ENCODE measurements around the gene C3orf85. TPM values are rescaled to one million over a fixed set of nuclear protein-coding genes. Genes with fewer than 3 reads are reported as not detected.
"Not testable (repeated sequence)": the region's sequence is repeated elsewhere in the genome, so short reads cannot be mapped to it uniquely, and the experiment has no call there.

The C3orf85 gene
- total RNA-seq, 1 experiment from 2014 or later = not detected

DNA sequence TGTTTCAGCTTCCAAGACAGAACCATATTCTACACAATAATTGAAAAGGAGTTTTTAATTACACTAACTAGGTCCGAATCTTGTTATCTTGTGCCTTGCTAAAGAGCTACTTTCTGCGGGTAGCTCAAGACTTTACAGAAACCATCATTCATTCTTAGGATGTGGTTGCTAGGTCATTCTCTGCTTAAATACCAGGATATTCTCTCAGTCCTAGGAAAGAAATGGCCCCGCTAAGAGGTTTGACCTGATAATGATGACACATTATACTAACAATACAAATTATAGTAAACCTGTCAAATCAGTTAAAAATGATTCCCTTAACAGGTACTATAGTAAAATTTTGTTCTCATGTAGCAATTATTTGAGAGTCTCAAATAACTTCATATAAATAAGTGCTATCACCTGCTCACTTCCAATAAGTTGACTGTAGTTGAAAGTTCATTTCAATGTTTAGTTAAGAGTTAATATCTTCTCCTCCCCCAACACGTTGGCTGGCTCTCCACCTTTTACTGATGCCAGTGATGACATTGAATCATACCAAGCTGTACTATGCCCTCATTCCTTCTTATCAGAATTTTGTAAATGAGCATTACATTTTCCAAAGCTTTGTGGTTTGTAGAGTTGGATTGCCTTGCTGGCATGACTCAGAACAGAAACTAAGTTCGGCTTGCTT, 3.6 kb upstream of the C3orf85 start:
- Histone ChIP-seq H3K4me2 (ENCODE audit: low read depth, low read length, poor library complexity, severe bottlenecking) (no peak overlapping the region), H3K4me1 (ENCODE audit: low read length) (no peaks in the 10 kb centered on the region), H3K9me2 (replicated peaks; ENCODE audit: insufficient read depth, low read length) (no peaks in the 10 kb centered on the region), H3K79me2 (ENCODE audit: low read length) (no peaks in the 10 kb centered on the region), H4K20me1 (ENCODE audit: insufficient read depth, low read depth, low read length) (no peaks in the 10 kb centered on the region), H2AFZ (ENCODE audit: low read length) (no peak overlapping the region), H3K36me3 (ENCODE audit: insufficient read depth, low read length) (no peaks in the 10 kb centered on the region), H3K4me3 (ENCODE audit: low read length) (no peak overlapping the region), H3K27me3 (ENCODE audit: low read length) (no peaks in the 10 kb centered on the region), H3K27ac (ENCODE audit: low read length) (no peak overlapping the region), H3K9ac (ENCODE audit: low read length) (no peak overlapping the region), H3K9me3 (ENCODE audit: low read length) (no peaks in the 10 kb centered on the region)
- no peak for DNase-seq

DNA sequence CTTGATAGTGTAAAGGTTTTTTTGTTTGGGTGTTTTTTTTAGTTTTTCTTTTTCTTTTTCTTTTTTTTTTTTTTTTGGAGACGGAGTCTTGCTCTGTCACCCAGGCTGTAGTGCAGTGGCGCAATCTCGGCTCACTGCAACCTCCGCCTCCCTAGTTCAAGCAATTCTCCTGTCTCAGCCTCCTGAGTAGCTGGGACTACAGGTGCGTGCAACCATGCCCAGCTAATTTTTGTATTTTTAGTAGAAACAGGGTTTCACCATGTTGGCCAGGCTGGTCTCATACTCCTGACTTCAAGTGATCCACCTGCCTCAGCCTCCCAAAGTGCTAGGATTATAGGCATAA, 3.1 kb upstream of the C3orf85 start:
- H3K9me3 ChIP-seq (ENCODE audit: low read length); H3K79me2 ChIP-seq (ENCODE audit: low read length); H3K36me3 ChIP-seq (ENCODE audit: insufficient read depth, low read length); DNase-seq; H3K9me2 ChIP-seq (replicated peaks; ENCODE audit: insufficient read depth, low read length); H4K20me1 ChIP-seq (ENCODE audit: insufficient read depth, low read depth, low read length); H2AFZ ChIP-seq (ENCODE audit: low read length); H3K9ac ChIP-seq (ENCODE audit: low read length); H3K4me2 ChIP-seq (ENCODE audit: low read depth, low read length, poor library complexity, severe bottlenecking); H3K27ac ChIP-seq (ENCODE audit: low read length); H3K27me3 ChIP-seq (ENCODE audit: low read length); H3K4me3 ChIP-seq (ENCODE audit: low read length); H3K4me1 ChIP-seq (ENCODE audit: low read length): not testable (repeated sequence)

DNA sequence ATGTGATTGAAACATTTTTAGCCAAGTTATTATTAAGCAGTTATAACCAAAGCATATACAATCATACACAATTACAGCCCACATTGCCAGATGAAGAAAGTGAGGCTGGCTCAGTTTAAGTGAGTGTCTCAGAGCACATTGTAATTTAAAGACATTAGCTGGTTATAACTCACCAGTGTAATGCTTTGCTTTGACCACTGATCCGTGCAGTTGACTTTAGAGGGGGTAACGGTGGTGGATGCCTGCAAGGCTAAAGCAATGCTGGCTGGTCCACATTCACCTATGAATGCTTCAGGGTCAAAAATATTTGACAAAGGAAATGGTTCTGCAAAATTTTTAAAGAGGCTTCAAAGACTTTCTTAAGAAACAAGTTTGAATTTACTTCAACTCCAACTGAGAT, 1.2 kb downstream of the C3orf85 start:
- Histone ChIP-seq H3K4me3 (ENCODE audit: low read length) (no peak overlapping the region), H3K79me2 (ENCODE audit: low read length) (no peaks in the 10 kb centered on the region), H4K20me1 (ENCODE audit: insufficient read depth, low read depth, low read length) (no peaks in the 10 kb centered on the region), H3K4me2 (ENCODE audit: low read depth, low read length, poor library complexity, severe bottlenecking) (no peak overlapping the region), H2AFZ (ENCODE audit: low read length) (no peak overlapping the region), H3K36me3 (ENCODE audit: insufficient read depth, low read length) (no peaks in the 10 kb centered on the region), H3K27ac (ENCODE audit: low read length) (no peak overlapping the region), H3K27me3 (ENCODE audit: low read length) (no peaks in the 10 kb centered on the region), H3K9me3 (ENCODE audit: low read length) (no peaks in the 10 kb centered on the region), H3K9me2 (replicated peaks; ENCODE audit: insufficient read depth, low read length) (no peaks in the 10 kb centered on the region), H3K9ac (ENCODE audit: low read length) (no peak overlapping the region), H3K4me1 (ENCODE audit: low read length) (no peaks in the 10 kb centered on the region)
- no peak for DNase-seq

DNA sequence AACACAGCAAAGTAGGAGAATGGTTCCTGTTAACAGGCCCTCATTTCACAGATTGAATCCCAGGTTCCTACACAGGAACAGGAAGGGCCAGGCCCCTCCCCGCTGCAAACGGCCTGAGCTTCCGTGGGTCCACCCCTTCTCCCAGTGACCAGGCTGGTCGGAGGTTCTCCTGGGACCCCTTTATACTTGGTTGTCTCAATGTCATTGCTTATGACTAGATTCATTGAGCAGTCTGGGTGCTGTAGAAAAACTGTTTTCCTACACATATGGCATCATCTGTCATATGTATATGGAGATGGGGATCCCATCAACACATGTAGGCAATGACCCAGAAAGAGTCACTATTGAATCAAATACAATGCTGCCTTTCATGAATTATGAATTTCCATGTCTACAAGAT, 3.8 kb downstream of the C3orf85 start:
- no peaks in the 10 kb centered on the region for H3K79me2 ChIP-seq (ENCODE audit: low read length)
- no peak for DNase-seq
- no peak overlapping the region for H3K4me3 ChIP-seq (ENCODE audit: low read length)
- no peak overlapping the region for H3K9ac ChIP-seq (ENCODE audit: low read length)
- no peaks in the 10 kb centered on the region for H3K27me3 ChIP-seq (ENCODE audit: low read length)
- H3K27ac ChIP-seq (ENCODE audit: low read length) = no peak overlapping the region
- no peaks in the 10 kb centered on the region for H3K9me2 ChIP-seq (replicated peaks; ENCODE audit: insufficient read depth, low read length)
- H3K4me2 ChIP-seq (ENCODE audit: low read depth, low read length, poor library complexity, severe bottlenecking) = no peak overlapping the region
- no peaks in the 10 kb centered on the region for H3K4me1 ChIP-seq (ENCODE audit: low read length)
- H4K20me1 ChIP-seq (ENCODE audit: insufficient read depth, low read depth, low read length) = no peaks in the 10 kb centered on the region
- H3K9me3 ChIP-seq (ENCODE audit: low read length) = no peaks in the 10 kb centered on the region
- H3K36me3 ChIP-seq (ENCODE audit: insufficient read depth, low read length) = no peaks in the 10 kb centered on the region
- H2AFZ ChIP-seq (ENCODE audit: low read length) = no peak overlapping the region

DNA sequence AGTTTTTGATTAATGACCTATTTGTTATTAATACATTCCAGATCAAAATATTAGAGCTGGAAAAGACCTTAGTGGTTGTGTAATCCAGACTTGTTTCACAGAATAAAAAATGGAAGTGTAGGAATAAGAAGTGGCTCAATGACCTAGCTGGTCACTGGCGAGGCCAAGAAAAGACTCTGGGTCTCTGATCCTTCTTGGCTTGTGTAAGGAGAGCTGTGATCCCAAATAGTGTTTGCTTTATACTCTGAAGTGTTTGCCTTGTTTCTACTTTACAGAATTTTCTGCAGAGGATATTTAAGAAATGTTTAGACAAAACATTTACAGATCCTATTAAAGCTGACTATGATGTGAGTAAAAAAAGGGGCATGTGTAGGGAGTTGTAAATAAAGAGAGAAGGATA, 7.1 kb downstream of the C3orf85 start:
- no peak overlapping the region for H3K4me3 ChIP-seq (ENCODE audit: low read length)
- no peak overlapping the region for H3K9ac ChIP-seq (ENCODE audit: low read length)
- no peak for DNase-seq
- no peaks in the 10 kb centered on the region for H3K36me3 ChIP-seq (ENCODE audit: insufficient read depth, low read length)
- H3K9me2 ChIP-seq (replicated peaks; ENCODE audit: insufficient read depth, low read length) = no peaks in the 10 kb centered on the region
- no peaks in the 10 kb centered on the region for H3K9me3 ChIP-seq (ENCODE audit: low read length)
- no peak overlapping the region for H3K27ac ChIP-seq (ENCODE audit: low read length)
- H3K4me1 ChIP-seq (ENCODE audit: low read length) = no peaks in the 10 kb centered on the region
- H3K4me2 ChIP-seq (ENCODE audit: low read depth, low read length, poor library complexity, severe bottlenecking) = no peak overlapping the region
- H3K79me2 ChIP-seq (ENCODE audit: low read length) = no peaks in the 10 kb centered on the region
- no peaks in the 10 kb centered on the region for H4K20me1 ChIP-seq (ENCODE audit: insufficient read depth, low read depth, low read length)
- no peaks in the 10 kb centered on the region for H3K27me3 ChIP-seq (ENCODE audit: low read length)
- H2AFZ ChIP-seq (ENCODE audit: low read length) = no peak overlapping the region

DNA sequence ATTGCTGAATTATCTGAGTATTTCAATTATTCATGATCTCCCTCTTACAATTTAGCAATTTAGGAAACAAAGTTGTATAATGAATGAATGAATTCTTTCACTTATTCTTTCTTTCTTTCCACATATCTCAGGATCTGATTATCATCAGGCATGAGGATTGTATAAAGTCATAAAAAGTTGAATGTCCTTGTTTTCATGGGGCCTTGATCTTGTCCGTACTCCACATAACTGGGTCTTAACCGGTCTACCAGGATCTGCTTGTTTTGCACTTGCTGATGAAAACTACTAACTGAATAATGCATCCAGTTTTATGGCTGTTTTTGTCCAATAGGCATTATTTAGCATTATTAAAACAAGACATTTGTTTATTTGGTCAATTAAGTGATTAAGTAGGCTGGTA, 12.6 kb downstream of the C3orf85 start:
- Histone ChIP-seq H3K9me3 (ENCODE audit: low read length) (no peaks in the 10 kb centered on the region), H4K20me1 (ENCODE audit: insufficient read depth, low read depth, low read length) (no peaks in the 10 kb centered on the region), H2AFZ (ENCODE audit: low read length) (no peak overlapping the region), H3K27ac (ENCODE audit: low read length) (no peak overlapping the region), H3K27me3 (ENCODE audit: low read length) (no peaks in the 10 kb centered on the region), H3K79me2 (ENCODE audit: low read length) (no peaks in the 10 kb centered on the region), H3K36me3 (ENCODE audit: insufficient read depth, low read length) (no peaks in the 10 kb centered on the region), H3K4me2 (ENCODE audit: low read depth, low read length, poor library complexity, severe bottlenecking) (no peak overlapping the region), H3K9ac (ENCODE audit: low read length) (no peak overlapping the region), H3K9me2 (replicated peaks; ENCODE audit: insufficient read depth, low read length) (no peaks in the 10 kb centered on the region), H3K4me1 (ENCODE audit: low read length) (no peaks in the 10 kb centered on the region), H3K4me3 (ENCODE audit: low read length) (no peak overlapping the region)
- DNase-seq = no peak

DNA sequence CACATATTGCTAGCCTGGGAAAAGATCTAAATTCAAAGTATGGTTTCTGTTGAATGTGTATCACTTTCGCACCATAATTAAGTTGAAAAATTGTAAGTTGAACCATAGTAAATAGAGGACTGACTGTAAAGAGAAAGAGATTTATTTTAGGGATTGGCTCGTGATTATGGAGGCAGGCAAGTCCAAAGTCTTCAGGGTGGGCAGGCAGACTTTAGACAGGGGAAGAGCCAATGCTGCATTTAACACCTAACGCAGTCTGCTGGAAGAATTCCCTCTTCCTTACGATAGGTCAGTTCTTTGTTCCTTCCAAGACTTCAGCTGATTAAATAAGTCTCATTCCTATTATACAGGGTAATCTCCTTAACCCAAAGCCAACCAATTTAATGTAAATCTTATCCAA, 15.8 kb downstream of the C3orf85 start:
- no peaks in the 10 kb centered on the region for H3K79me2 ChIP-seq (ENCODE audit: low read length)
- no peak overlapping the region for H3K27ac ChIP-seq (ENCODE audit: low read length)
- H3K9me2 ChIP-seq (replicated peaks; ENCODE audit: insufficient read depth, low read length) = no peaks in the 10 kb centered on the region
- no peak overlapping the region for H3K9ac ChIP-seq (ENCODE audit: low read length)
- H3K9me3 ChIP-seq (ENCODE audit: low read length) = no peaks in the 10 kb centered on the region
- no peak overlapping the region for H3K4me3 ChIP-seq (ENCODE audit: low read length)
- no peaks in the 10 kb centered on the region for H3K27me3 ChIP-seq (ENCODE audit: low read length)
- H2AFZ ChIP-seq (ENCODE audit: low read length) = no peak overlapping the region
- no peak overlapping the region for H3K4me2 ChIP-seq (ENCODE audit: low read depth, low read length, poor library complexity, severe bottlenecking)
- no peak for DNase-seq
- no peaks in the 10 kb centered on the region for H3K4me1 ChIP-seq (ENCODE audit: low read length)
- H3K36me3 ChIP-seq (ENCODE audit: insufficient read depth, low read length) = no peaks in the 10 kb centered on the region
- H4K20me1 ChIP-seq (ENCODE audit: insufficient read depth, low read depth, low read length) = no peaks in the 10 kb centered on the region

DNA sequence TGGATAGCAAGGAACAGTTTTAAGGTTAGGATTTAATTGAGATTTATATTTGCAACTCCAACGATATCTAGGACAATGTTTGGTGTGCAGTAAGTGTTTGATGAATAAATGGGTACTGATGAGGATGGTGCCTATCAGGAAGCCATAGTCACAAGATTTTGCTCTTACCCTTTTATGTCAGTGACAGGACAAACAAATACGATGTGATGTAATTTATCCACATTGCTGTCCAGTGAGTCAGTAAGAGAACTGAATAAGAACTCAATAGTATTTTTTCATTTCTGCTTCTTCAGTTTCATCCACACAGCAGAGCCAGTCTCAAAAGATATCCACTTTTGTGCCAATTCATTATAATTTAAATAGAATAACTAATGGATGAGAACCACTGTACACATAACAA, 18.5 kb downstream of the C3orf85 start:
- no peak overlapping the region for H3K27ac ChIP-seq (ENCODE audit: low read length)

DNA sequence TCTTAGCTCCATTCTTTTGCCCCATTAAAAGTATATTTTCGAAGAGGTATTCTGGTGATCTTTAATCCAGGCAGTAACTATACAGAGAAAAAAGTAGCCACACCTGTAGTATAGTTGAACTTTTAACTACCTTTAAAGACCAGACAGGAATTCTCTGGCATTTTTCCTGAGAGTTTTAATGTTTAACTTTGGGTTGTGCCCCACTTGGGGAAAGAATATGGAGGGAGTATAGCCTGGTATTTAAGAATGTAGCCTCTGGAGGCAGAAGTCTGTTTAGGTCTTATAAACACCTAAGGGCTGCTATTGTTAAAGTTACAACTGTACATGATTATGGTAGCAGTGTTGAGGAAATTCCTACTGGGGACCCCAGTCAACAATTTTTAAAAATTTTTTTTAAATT, 19.3 kb downstream of the C3orf85 start:
- no peaks in the 10 kb centered on the region for H3K36me3 ChIP-seq (ENCODE audit: insufficient read depth, low read length)
- no peak for DNase-seq
- H2AFZ ChIP-seq (ENCODE audit: low read length) = no peak overlapping the region
- H3K9ac ChIP-seq (ENCODE audit: low read length) = no peak overlapping the region
- no peaks in the 10 kb centered on the region for H3K4me1 ChIP-seq (ENCODE audit: low read length)
- H3K4me2 ChIP-seq (ENCODE audit: low read depth, low read length, poor library complexity, severe bottlenecking) = no peak overlapping the region
- H3K27ac ChIP-seq (ENCODE audit: low read length) = no peak overlapping the region
- H3K27me3 ChIP-seq (ENCODE audit: low read length) = no peaks in the 10 kb centered on the region
- H3K9me2 ChIP-seq (replicated peaks; ENCODE audit: insufficient read depth, low read length) = no peaks in the 10 kb centered on the region
- H3K4me3 ChIP-seq (ENCODE audit: low read length) = no peak overlapping the region
- H4K20me1 ChIP-seq (ENCODE audit: insufficient read depth, low read depth, low read length) = no peaks in the 10 kb centered on the region
- no peaks in the 10 kb centered on the region for H3K79me2 ChIP-seq (ENCODE audit: low read length)
- no peaks in the 10 kb centered on the region for H3K9me3 ChIP-seq (ENCODE audit: low read length)

More for the DNA sequence above, 18.5 kb downstream of the C3orf85 start:
- Histone ChIP-seq H3K9ac (ENCODE audit: low read length) (no peak overlapping the region), H3K27me3 (ENCODE audit: low read length) (no peaks in the 10 kb centered on the region), H3K9me3 (ENCODE audit: low read length) (no peaks in the 10 kb centered on the region), H3K9me2 (replicated peaks; ENCODE audit: insufficient read depth, low read length) (no peaks in the 10 kb centered on the region), H4K20me1 (ENCODE audit: insufficient read depth, low read depth, low read length) (no peaks in the 10 kb centered on the region), H3K4me1 (ENCODE audit: low read length) (no peaks in the 10 kb centered on the region), H3K4me3 (ENCODE audit: low read length) (no peak overlapping the region), H3K4me2 (ENCODE audit: low read depth, low read length, poor library complexity, severe bottlenecking) (no peak overlapping the region), H2AFZ (ENCODE audit: low read length) (no peak overlapping the region), H3K36me3 (ENCODE audit: insufficient read depth, low read length) (no peaks in the 10 kb centered on the region), H3K79me2 (ENCODE audit: low read length) (no peaks in the 10 kb centered on the region)
- no peak for DNase-seq

Data from Karpas-422 (cell line).